ENCODE data around the gene LDHAL6A.
A peak's percentile ranks its signal among the peaks of the same experiment; 100 is the strongest.

The LDHAL6A gene

DNA sequence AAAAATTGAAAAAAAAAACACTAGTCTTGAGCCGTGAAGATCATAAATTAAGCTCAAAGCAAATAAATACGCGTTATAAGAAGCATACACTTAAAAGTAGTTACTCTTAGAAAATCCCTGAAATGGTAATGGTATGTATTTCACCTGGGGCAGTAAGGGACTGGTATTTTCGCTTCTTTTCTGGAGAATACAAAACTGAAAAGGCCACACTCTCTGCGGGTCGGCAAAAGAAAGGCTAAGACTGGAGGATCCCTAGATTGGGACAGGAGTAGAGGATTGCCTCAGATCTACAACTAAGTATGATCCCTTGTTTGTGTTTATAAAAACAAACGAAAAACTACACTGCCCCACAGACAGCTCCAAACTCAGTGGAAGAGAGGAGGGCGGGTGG lies 70.5 kb downstream of the LDHAL6A start:
- Histone ChIP-seq H3K9me2 (ENCODE audit: low read depth, low read length) (no peaks in the 10 kb centered on the region), H2AFZ (ENCODE audit: low read length) (no peak overlapping the region), H3K4me2 (ENCODE audit: low read length) (peak overlapping the region; percentile 88), H3K79me2 (ENCODE audit: insufficient read depth, low read length) (peaks cover 26% of the 10 kb centered on the region), H4K20me1 (ENCODE audit: insufficient read depth, low read length) (no peaks in the 10 kb centered on the region), H3K4me3 (ENCODE audit: low read depth, low read length, poor library complexity, severe bottlenecking) (peak overlapping the region; percentile 91), H3K27me3 (ENCODE audit: insufficient read depth, low read length) (no peaks in the 10 kb centered on the region), H3K27ac (ENCODE audit: low read depth, low read length, poor library complexity, severe bottlenecking) (peak overlapping the region; percentile 75), H3F3A (ENCODE audit: insufficient read depth, low read length) (no peaks in the 10 kb centered on the region), H3K9ac (ENCODE audit: low read length) (peak overlapping the region; percentile 88), H3K9me3 (ENCODE audit: low read length) (no peaks in the 10 kb centered on the region), H3K36me3 (ENCODE audit: insufficient read depth, low read length) (peaks cover 7% of the 10 kb centered on the region; the same call in 1 of the 2 replicates), H3K4me1 (ENCODE audit: insufficient read depth, low read length, severe bottlenecking) (peaks cover 59% of the 10 kb centered on the region)
- TF ChIP-seq EZH2 (IDR thresholded peaks at IDR 0.05; ENCODE audit: borderline replicate concordance, low read length), result no peak
- TF ChIP-seq, protein P1, sequence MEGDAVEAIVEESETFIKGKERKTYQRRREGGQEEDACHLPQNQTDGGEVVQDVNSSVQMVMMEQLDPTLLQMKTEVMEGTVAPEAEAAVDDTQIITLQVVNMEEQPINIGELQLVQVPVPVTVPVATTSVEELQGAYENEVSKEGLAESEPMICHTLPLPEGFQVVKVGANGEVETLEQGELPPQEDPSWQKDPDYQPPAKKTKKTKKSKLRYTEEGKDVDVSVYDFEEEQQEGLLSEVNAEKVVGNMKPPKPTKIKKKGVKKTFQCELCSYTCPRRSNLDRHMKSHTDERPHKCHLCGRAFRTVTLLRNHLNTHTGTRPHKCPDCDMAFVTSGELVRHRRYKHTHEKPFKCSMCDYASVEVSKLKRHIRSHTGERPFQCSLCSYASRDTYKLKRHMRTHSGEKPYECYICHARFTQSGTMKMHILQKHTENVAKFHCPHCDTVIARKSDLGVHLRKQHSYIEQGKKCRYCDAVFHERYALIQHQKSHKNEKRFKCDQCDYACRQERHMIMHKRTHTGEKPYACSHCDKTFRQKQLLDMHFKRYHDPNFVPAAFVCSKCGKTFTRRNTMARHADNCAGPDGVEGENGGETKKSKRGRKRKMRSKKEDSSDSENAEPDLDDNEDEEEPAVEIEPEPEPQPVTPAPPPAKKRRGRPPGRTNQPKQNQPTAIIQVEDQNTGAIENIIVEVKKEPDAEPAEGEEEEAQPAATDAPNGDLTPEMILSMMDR (IDR thresholded peaks at IDR 0.05; ENCODE audit: low read length), result no peak

DNA sequence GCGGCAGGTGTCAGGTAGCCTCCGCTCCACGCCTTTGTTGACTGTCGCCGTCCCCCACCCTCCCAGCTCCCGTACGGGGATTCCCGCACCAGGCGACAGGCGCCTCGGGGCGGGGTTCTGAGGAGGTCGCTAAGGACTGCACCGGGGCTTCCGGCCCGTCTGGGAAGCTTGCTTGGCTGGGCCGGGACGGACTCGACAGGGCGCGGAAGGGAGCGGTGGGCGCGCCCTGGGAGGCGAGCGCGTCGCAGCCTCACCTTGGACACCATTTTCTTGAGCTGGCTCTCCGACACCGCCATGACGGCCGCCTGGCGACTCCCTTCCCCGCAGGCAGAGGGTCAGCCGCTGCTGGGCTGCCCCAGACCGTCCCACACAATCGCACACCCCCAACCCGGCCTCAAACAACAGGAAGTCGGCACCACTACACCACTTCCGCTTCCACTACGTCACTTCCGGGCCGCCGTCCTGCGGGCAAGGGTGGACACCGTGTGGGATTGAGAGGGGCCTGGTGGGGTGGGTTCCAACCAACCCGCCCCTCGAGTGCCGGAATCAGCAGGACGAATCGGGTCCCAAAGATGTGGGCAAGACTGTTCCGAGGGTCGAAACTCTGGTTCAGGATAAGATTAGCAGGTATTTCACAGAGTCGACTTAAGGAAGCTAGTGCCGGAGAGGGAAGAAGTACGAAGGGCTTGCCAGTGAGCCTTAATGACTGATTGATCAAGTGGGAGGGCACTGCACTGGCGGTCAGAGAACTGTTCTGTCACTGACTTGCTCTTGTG lies 71.1 kb downstream of the LDHAL6A start, which contains the start of gene TSG101:
Gene TSG101 (minus strand): TSS at position 422 of the 776 bp plus-strand sequence. CDS start 126 bp downstream, at position 296.
- H3K27ac ChIP-seq (ENCODE audit: low read depth, low read length, poor library complexity, severe bottlenecking), result peak within 1 kb of the TSS; percentile 75
- H3K9ac ChIP-seq (ENCODE audit: low read length), result peak within 1 kb of the TSS; percentile 88
- no peaks in the 10 kb centered on the region for H3K27me3 ChIP-seq (ENCODE audit: insufficient read depth, low read length)
- peaks cover 26% of the 10 kb centered on the region for H3K79me2 ChIP-seq (ENCODE audit: insufficient read depth, low read length)
- TF ChIP-seq, protein P1 (IDR thresholded peaks at IDR 0.05; ENCODE audit: low read length), result no peak
- no peaks in the 10 kb centered on the region for H4K20me1 ChIP-seq (ENCODE audit: insufficient read depth, low read length)
- H3K9me2 ChIP-seq (ENCODE audit: low read depth, low read length), result no peaks in the 10 kb centered on the region
- peak within 1 kb of the TSS; percentile 91 for H3K4me3 ChIP-seq (ENCODE audit: low read depth, low read length, poor library complexity, severe bottlenecking)
- peaks cover 65% of the 10 kb centered on the region for H3K4me1 ChIP-seq (ENCODE audit: insufficient read depth, low read length, severe bottlenecking)
- H3K36me3 ChIP-seq (ENCODE audit: insufficient read depth, low read length), result peaks cover 7% of the 10 kb centered on the region; the same call in 1 of the 2 replicates
- no peaks in the 10 kb centered on the region for H3K9me3 ChIP-seq (ENCODE audit: low read length)
- no peaks in the 10 kb centered on the region for H3F3A ChIP-seq (ENCODE audit: insufficient read depth, low read length)
- peak within 1 kb of the TSS; percentile 88 for H3K4me2 ChIP-seq (ENCODE audit: low read length)
- H2AFZ ChIP-seq (ENCODE audit: low read length), result peak within 1 kb of the TSS; percentile 39; the same call in 1 of the 2 replicates

DNA sequence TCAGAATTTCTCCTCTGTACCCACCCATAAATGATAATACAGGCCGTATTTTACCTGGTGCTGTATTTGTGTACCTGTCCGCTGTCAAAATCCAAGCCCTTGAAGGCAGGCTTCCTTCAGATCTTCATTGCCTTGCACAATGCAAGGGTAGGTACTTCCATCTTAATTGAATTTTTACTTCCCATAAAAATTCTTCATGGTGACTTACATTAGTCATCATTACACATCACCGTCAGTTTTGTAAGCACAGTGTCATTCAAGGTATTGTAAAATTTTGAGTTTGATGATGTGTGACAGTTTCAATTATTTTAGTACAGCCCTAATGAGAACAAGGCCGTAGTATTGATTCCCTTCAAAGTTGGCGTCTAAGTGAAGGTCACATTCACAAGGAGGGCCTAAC lies 71.9 kb downstream of the LDHAL6A start:
- peaks cover 22% of the 10 kb centered on the region for H3K79me2 ChIP-seq (ENCODE audit: insufficient read depth, low read length)

More for the DNA sequence above, 71.9 kb downstream of the LDHAL6A start:
- TF ChIP-seq EZH2 (IDR thresholded peaks at IDR 0.05; ENCODE audit: borderline replicate concordance, low read length), result no peak
- TF ChIP-seq, protein P1 (IDR thresholded peaks at IDR 0.05; ENCODE audit: low read length), result no peak
- peak overlapping the region; percentile 91 for H3K4me3 ChIP-seq (ENCODE audit: low read depth, low read length, poor library complexity, severe bottlenecking)
- H3K27me3 ChIP-seq (ENCODE audit: insufficient read depth, low read length), result no peaks in the 10 kb centered on the region
- no peaks in the 10 kb centered on the region for H3K9me2 ChIP-seq (ENCODE audit: low read depth, low read length)
- H4K20me1 ChIP-seq (ENCODE audit: insufficient read depth, low read length), result no peaks in the 10 kb centered on the region
- peak overlapping the region; percentile 75 for H3K27ac ChIP-seq (ENCODE audit: low read depth, low read length, poor library complexity, severe bottlenecking)
- H3K9ac ChIP-seq (ENCODE audit: low read length), result peak overlapping the region; percentile 88
- no peak overlapping the region for H2AFZ ChIP-seq (ENCODE audit: low read length)
- peaks cover 7% of the 10 kb centered on the region; the same call in 1 of the 2 replicates for H3K36me3 ChIP-seq (ENCODE audit: insufficient read depth, low read length)
- no peaks in the 10 kb centered on the region for H3F3A ChIP-seq (ENCODE audit: insufficient read depth, low read length)
- H3K4me2 ChIP-seq (ENCODE audit: low read length), result peak overlapping the region; percentile 88
- H3K9me3 ChIP-seq (ENCODE audit: low read length), result no peaks in the 10 kb centered on the region
- peaks cover 61% of the 10 kb centered on the region for H3K4me1 ChIP-seq (ENCODE audit: insufficient read depth, low read length, severe bottlenecking)

Measured in OCI-LY1 (cell line).